VCaP (cell line): ENCODE data around the gene CDC42SE2.
A peak's percentile ranks its signal among the peaks of the same experiment; 100 is the strongest.

Source experiments
- H3K27ac ChIP-seq: fragments of 450-650 bp; 2 replicates; pipeline ENCODE4 v1.5.1; 2017
- TF ChIP-seq, protein P1 (sequence below): fragments of 450-650 bp; conservative IDR thresholded peaks from 2 replicates; pipeline ENCODE4 v1.5.1; 2017; ENCODE audit warnings: mild to moderate bottlenecking, moderate library complexity

CDC42SE2 gene

DNA sequence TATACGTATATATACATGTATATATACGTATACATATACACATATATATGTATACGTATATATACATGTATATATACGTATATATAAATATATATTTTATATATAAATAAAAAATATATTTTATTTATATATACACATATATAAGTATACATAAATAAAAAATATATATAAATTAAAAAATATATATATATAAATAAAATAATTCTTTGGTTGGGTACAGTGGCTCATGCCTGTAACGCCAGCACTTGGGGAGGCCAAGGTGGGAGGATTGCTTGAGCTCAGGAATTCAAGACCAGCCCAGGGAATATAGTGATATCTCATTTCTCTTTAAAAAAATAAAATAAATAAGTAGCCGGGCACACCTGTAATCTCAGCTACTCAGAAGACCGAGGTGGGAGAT is 155.0 kb downstream of the CDC42SE2 start:
- H3K27ac ChIP-seq = no peak overlapping the region
- TF ChIP-seq, protein P1, sequence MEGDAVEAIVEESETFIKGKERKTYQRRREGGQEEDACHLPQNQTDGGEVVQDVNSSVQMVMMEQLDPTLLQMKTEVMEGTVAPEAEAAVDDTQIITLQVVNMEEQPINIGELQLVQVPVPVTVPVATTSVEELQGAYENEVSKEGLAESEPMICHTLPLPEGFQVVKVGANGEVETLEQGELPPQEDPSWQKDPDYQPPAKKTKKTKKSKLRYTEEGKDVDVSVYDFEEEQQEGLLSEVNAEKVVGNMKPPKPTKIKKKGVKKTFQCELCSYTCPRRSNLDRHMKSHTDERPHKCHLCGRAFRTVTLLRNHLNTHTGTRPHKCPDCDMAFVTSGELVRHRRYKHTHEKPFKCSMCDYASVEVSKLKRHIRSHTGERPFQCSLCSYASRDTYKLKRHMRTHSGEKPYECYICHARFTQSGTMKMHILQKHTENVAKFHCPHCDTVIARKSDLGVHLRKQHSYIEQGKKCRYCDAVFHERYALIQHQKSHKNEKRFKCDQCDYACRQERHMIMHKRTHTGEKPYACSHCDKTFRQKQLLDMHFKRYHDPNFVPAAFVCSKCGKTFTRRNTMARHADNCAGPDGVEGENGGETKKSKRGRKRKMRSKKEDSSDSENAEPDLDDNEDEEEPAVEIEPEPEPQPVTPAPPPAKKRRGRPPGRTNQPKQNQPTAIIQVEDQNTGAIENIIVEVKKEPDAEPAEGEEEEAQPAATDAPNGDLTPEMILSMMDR = no peak

DNA sequence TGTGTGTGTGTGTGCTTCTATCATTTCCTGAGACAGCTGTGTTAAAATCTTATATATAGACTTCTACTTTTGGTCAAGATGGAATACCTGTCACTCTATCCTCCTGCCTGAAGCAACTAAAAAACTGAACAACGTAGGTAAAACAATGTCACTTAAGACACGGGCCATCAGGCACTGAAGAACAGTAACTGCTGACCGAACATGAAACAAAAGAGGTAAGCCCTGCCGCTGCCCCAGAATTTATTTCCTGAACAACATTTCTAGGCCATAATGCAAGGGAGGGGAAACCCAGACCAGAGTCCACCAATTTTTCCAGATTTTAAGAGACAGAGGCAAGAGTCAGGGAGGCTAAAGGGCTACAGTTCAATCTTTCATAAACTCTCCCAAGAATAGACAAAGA is 156.0 kb downstream of the CDC42SE2 start:
- no peak overlapping the region for H3K27ac ChIP-seq
- TF ChIP-seq, protein P1 = no peak

DNA sequence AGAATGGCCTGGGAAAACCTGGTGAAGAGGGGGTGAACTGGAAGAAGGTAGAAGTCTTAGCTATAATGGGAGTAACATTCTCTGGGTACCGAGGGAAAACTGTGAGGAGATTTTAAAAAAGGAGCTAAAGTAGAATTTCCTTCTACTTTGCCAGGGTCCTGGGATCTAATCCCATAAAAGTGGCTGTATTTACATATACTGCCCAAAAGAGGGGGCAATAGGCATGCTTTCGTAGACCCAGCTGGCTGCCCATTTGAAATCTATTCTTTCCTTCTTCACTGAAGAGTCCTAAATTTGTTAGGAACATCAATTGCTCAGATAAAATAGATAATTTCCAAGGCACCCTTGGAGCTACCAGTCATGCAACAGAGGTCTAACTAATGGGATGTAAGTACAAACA is 159.2 kb downstream of the CDC42SE2 start:
- H3K27ac ChIP-seq = no peak overlapping the region
- TF ChIP-seq, protein P1 = peak; percentile 66

DNA sequence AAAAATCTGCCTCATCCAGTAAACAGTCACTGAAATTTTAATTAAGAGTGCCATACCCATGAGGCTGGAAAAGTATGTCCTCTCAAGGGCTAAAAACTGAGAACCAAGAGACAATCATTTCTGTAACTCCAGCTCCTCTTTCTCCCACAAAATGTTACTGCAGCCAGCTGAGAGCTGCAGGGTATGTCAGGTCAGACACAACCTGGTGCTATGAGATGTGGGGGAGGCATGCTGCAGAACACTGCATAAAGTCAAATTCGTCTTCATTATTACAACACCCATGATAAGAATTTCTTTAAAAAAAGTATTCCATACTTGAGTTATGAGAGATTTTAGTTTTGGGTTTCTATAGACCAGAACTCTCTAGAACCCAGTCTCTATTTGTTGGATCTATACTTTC is 162.2 kb downstream of the CDC42SE2 start:
- H3K27ac ChIP-seq = no peak overlapping the region
- TF ChIP-seq, protein P1 = no peak

DNA sequence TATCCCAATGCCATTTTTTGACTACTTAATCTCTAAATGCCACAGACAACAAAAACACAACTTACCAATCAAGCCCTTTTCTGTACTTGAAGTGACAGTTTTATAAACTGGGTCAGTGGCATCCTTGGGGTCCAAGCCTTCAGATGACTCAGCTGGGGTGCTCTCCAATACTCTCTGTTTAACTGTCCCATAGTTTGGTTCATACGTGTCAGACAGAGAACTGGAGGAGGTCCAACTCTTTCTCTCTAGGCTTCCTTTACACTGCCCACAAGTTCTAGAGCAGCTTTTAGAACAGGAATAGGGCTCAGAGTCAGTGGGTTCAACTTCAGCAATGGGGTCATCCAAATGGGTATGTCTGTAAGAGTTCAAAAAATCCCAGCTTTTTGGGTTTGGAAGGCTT is 166.9 kb downstream of the CDC42SE2 start:
- TF ChIP-seq, protein P1 = no peak
- H3K27ac ChIP-seq = no peak overlapping the region

DNA sequence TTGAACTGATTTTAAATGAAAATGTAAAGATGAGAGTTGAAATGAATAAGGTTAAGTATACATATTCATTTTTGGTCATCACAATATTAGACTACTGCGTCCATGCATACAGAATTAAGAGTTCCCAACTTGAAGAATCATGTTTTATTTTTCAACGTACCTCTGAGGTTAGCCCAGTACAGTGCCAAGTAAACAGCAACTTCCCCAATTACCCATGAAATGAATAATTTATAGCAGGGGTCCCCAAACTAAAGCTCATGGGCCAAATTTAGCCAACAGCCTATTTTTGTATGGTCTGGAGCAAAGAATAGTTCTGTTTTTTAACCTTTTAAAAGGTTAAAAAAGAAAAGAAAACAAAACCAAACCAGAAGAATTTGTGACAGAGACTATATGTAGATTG is 167.9 kb downstream of the CDC42SE2 start:
- TF ChIP-seq, protein P1 = no peak
- no peak overlapping the region for H3K27ac ChIP-seq

DNA sequence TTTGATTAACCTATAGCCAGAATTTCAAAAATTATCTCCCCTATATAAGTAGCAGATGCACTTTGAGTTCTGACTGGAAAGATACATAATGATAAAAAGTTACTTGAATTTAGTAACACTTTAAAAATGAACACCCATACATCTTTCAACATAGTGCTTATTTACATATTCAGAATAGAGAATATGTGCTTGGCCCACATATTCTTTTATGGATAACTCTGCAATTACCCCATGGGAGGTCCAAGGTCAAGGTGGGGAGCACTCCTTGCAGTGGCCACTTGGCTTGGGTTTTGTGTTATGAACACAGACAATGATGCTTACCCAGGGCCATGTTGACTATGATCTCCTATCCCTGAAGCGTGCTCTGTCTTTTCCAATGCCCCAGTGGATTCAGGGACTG is 169.3 kb downstream of the CDC42SE2 start:
- H3K27ac ChIP-seq = no peak overlapping the region
- TF ChIP-seq, protein P1 = no peak

DNA sequence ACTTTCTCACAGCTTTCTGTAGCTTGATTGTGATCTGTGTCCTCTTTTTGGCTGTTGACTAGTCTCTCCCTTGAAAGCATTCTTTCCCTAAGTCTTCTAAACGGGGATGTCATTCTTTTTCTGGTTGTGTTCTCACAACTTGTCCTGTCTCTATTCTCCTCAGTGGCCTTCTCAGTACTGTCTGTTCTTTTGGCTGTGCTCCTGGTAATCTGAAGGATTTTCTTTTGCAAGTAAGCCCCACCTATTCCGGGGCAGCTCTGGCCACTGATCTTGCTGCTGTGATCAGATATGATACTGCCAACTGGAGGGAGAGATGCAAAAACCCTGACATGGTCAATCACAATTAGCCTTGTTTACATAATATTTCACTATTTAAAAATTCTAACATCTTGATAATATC is 172.2 kb downstream of the CDC42SE2 start:
- H3K27ac ChIP-seq = no peak overlapping the region
- TF ChIP-seq, protein P1 = no peak
